GM21367 (cell line): ENCODE results near the gene MEIG1.
"Not testable (repeated sequence)": the region's sequence is repeated elsewhere in the genome, so short reads cannot be mapped to it uniquely, and the experiment has no call there.

Experiments used
- ATAC-seq: cut with Tn5 transposase; IDR thresholded peaks from one replicate; pipeline ENCODE4 v1.9.1; 2021; ENCODE audit not compliant: unreplicated experiment

Gene MEIG1, protein sequence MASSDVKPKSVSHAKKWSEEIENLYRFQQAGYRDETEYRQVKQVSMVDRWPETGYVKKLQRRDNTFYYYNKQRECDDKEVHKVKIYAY

DNA sequence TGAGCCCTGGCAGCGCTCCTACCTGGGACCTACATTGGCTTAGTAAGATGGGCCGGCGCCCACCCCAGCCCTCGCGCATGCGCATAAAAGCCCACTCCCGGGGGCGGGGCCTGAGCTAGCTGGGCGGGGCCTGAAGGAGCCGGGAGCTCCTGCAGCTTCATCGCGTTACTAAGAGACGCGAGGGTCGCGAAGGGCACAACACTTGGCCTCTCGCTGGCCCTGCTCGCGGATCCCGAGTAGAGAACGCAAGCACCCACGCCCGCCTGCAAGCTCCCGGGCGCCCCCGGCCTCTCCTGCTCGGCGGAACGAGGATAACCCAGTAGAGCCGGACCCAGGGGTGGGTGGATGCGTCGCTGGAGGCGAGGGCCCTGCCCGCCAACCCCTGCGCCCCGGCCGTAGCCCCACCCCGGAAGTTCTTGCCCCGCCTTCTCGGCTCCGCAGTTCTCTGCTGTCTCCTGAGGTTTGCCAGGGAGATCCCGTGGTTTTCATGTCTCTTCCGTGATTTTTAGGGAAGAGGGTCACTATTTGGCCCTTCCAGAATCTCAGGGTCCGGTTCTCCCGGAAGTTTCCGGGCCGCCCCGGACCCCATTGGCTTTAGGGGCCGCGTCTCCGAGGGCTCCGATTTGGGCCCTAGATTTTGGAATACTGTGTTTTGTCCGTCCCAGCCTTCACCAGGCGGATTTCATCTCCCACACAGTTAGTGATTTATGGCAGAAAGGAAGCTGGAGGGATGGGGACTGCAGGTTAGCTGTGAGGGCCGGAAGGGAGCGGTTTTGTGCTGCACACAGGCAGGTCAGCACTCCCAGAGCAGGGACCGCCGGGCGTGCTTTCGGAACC is at the start of gene MEIG1:
TSS of gene MEIG1 (plus strand) at position 168 of the 837 bp plus-strand sequence. CDS start 7,081 bp downstream, outside the sequence.
- peak; percentile 66 for ATAC-seq

DNA sequence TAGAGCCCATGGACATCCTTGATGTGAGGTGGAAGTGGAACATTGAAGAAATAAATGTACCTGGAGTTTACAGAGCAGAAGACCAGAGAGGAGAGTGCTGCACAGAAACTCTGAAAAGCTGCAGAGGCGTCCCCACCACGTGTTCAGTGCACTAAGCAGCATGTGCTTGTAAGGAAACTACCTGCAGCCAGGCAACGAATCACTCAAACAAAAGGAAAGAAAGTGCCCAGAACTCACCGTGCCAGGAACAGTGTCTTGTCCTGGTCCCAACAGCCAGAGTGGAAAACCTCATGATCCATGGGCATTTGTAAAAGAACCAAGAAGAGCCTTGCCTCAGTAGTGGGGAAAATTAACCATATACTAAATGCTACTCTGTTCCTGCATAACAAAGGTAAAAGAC is 48.2 kb upstream of the MEIG1 start:
- ATAC-seq: no peak

DNA sequence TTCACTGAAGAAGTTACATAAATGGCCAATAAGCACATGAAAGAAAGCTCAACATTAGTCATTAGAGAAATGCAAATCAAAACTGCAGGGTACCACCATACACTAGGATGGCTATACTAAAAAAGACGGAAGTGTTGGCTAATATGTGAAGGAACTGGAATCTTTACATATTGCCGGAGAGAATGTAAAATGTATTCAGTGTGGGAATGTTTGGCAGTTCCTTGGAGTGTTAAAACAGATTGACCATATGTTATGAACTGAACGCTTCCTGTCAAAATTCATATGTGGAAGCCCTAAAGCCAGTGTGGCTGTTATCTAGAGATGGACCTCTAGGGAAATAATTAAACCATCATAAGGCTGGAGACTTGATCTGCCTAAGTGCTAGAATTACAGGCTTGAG is 47.4 kb upstream of the MEIG1 start:
- ATAC-seq: no peak

DNA sequence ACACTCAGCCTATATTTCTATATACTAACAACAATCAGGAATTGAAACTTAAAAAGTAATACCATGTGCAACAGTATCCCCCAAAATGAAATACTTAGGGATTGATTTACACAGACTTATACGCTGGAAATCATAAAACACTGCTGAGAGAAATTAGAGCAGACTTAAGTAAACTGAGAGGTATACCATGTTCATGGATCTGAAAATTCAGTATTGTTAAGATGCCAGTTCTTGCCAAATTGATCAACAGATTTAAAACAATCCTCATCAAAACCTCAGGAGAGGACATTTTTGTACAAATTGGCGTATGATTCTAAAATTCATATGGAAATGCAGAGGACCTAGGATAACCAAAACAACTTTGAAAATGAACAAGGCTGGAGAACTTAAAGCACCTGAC is 42.6 kb upstream of the MEIG1 start:
- no peak for ATAC-seq

DNA sequence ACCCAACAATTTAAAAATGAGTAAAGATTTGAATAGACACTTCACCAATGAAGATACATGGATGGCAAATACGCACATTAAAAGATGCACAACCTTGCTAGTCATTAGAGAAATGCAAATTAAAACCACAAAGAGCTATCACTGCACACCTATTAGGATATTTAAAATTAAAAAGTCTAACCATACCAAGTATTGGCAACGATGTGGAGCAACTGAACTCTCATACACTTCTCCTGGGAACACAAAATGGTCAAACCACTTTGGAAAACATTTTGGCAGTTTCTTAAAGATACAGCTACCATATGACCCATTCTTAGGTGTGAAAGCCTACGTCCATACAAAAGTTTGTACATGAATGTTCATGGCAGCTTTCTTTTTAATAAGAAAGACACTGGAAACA is 41.4 kb upstream of the MEIG1 start:
- ATAC-seq: no peak

DNA sequence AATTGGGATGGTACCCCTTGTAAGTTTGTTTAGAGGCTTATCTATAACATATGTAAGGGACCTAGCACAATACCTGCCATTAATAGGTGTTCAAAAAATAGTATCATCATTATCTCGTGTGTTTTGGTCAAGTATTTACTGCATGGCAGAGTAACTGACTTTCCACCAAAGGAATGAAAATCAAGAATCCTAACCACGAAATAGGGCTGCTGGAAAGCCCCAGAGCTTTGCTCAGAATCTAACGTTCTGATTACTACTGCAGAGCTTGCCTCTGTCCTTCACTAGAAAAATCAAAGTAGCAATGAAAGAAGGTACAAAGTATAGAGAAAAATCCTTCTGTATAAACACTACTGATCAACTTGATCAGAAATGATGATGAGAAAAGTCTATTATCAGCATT is 40.2 kb upstream of the MEIG1 start:
- no peak for ATAC-seq

DNA sequence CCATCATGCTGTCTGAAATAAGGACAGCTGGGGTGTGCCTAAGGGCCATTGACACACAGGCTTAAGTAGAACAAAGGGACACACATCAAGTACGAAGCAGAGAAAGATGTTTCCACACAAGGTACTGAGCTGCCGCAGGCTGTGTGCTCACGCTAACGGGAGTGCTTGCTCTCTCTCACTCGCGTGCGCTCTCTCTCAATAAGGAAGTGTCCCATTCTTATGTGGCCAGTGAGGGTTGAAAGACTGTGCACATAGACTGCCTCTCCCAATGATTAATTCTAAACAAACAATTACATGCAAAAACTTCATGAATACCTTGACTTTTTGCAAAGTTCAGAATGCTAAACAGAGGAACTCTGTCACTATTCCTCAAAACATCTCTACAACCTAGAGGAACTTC is 35.2 kb upstream of the MEIG1 start:
- ATAC-seq: no peak

DNA sequence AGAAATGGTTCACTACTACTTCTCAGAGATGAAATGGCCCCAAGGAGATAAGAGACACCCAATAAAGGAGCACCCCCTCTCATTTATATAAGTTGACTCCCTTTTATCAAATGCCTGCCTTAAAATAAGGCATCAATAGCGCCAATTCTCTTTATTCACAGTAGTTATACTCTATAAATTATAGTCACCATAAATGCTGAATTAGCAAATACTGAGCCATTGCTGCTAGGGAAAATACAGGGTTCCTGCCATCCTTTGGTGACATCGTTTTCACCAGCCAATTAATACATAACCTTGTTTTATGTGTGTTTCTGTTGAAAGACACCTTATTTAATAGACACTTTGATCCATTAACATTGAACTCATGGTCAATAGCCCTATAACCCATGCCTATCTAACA is 33.9 kb upstream of the MEIG1 start:
- ATAC-seq: no peak

DNA sequence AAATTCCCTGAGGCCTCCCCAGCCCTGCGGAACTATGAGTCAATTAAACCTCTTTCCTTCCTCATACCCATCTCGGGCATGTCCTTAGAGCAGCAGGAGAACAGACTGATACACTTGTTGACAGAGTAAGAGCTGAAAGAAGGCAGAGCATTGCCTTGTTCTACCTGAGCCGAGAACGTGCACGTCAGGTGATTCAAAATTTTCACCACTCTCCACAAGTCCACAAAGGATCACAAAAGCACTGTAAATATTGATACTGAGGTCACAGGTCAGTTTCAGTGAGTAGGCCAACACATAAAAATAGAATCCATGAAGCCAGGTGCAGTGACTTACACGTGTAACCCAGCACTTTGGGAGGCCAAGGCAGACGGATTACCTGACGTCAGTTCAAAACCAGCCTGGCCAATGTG is 33.1 kb upstream of the MEIG1 start:
- no peak for ATAC-seq

DNA sequence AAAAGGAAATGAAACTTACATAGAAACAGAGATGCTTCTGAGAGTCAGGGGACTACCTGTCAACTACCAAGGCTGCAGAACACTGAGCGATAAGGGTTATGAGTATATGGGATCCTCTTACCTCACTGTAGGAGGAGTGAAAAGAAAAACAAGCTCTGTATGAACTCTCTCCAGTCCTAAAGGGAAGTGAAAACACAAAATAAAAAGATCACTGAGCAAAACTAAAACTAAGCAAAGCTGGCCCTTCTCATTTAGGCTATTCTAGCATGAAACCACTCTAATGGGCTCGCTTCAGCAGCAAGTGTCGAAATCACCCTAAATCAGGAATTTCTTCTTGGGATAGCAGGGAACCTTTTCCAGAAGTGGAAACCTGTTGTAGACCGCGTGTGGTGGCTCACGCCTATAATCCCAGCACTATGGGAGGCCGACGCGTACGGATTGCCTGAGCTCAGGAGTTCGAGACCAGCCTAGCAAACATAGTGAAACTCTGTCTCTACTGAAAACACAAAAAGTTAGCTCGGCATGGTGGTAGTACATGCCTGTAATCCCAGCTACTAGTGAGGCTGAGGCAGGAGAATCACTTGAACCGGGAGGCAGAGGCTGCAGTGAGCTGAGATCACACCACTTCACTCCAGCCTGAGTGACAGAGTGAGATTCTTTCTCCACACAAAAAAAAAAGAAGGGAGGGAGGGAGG is 32.3 kb upstream of the MEIG1 start:
- ATAC-seq: peak; percentile 95

DNA sequence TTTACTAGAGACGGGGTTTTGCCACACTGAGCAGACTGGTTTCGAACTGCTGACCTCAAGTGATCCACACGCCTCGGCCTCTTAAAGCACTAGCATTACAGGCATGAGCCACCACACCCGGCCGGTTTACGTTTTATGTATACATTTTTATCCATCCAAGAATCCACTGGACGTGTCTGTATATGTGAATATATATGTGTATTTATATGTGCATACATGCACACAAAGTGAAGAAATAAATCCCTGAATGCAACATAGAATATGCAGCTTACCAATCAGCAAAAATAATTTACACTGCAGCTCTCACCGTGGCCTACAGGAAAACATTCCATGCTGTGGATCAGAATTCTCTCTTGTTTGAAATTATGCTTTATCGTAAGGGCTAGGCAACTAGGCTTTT is 28.6 kb upstream of the MEIG1 start:
- ATAC-seq: no peak

DNA sequence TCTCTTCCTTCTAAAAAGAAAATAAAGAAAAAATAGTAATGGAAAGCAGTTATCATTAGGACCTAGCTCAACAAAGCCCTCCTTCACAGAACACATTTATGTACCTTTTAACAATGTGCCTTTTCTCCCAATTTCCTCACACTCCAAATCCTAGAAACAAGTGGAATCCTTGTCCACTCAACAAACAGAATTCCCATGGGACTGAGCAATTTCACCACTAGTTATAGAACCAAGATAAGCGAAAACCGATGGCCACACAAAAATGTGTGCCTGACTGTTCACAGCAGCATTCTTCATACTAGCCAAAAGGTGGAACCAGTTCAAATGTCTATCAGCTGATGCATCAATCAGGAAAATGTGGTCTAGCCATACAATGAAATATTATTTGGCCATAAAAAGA is 22.6 kb upstream of the MEIG1 start:
- ATAC-seq: no peak

DNA sequence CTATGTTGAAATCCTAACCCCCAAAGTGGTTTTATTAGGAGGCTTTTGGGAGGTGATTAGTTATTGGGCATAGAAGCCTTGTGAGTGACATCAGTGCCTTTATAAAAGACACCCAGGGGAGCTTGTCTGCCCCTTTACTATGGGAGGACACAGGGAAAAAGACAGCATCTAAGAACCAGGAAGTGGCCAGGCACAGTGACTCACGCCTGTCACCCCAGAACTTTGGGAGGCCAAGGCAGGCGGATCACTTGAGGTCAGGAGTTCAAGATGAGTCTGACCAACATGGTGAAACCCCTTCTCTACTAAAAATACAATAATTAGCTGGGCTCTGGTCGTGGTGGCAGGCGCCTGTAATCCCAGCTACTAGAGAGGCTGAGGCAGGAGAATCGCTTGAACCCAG is 20.2 kb upstream of the MEIG1 start:
- ATAC-seq: not testable (repeated sequence)

DNA sequence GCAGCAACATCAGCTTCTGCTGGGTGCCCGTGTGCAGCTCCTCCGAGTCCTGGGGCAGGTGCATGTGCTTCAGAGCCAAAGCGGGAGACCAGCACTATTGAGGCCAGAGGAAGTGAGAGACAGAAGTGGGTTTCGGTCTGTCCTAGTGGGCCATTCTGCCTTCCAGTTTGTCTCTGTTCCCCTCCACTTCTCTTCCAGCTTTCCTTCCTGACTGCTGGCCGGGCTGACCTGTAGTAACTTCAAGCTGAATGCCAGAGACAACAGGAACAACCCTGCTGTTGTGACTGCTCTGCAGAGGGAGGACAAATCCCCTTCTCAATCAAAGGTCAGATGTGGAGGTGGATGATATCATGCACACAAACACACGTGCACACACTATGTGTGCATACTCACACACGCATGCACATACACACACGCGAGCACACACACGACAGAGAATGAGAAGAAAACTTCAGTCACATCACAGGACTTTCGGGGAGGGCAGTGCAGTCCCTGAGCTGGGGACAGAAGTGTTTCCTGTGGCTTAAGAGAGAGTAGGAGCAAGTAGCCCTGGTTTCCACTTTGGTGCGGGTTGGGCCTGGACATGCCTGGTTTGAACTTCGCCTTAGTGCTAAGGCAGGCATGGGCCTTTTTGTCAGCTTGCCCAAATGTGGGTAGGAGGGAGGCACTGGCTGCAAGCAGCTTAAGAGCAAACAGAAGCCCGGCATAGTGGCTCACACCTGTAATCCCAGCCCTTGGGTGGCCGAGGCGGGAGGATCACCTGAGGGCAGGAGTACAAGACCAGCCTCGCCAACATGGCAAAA is 16.8 kb upstream of the MEIG1 start:
- peak; percentile 68 for ATAC-seq

DNA sequence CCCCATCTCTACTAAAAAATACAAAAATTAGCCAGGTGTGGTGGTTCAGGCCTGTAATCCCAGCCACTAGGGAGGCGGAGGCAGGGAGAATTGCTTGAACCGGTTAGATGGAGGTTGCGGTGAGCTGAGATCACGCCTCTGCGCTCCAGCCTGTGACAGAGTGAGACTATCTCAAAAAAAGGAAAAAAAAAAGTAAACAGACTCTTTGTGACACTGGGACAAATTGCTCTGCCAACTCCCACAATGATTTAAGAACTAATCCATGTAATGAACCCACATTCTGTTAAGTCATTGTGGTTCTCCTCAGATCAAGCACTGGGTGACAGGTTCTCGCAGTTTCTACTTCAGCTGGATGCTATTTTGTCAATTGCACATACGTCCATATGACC is 16.2 kb upstream of the MEIG1 start:
- ATAC-seq: not testable (repeated sequence)

DNA sequence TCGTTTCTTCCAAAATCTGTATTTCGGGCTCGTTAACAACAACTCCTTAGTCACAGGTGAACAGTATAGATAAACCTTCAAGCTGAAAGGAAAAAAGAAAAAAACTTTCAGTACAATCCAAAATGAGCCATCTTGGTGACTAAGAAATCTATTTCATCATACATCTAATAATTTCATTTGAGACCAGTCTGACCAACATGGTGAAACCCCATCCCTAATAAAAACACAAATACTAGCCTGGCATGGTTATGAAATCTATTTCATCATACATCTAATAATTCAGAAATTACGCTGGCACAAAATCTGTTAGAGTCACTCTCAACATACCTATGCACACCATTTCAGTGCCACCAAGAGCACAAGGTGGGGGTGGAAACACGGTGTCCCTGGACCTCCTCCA is 14.1 kb upstream of the MEIG1 start:
- ATAC-seq: no peak

DNA sequence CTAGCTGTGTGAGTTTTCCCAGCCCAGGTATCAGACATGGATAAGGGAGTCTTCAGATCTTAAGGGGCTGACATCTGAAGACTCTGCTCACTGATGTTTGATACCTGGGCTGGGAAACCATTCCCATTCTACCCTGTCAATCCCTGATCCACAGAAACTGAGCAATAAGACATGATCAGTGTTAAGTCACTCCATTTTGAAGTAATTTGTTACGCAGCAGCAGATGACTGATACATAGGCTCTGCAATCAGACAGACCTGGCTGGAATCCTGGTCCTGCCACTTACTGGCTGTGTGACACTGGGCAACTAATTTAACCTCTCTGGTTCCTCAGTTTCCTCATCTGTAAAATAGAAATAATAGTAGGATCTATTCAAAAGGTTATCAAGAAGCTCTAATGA is 11.9 kb upstream of the MEIG1 start:
- no peak for ATAC-seq

DNA sequence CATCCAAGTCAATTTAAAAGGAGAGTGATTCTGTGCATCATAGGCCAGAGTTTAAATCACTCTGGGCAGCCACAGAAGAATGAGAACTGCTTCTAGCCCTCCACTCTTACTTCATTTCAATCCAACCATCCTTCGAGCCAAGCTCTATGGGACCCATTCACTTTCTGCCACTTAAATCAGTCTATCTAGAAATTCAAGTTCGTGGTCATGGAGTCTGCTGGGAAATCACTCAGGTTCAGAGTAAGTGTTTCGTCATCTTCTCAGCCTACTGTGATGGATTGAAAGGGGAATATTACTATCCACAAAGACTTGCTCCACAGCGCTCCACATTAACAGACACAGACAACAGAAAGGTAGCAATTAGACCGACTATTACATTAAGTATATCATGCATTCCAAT is 9.9 kb upstream of the MEIG1 start:
- ATAC-seq: no peak

DNA sequence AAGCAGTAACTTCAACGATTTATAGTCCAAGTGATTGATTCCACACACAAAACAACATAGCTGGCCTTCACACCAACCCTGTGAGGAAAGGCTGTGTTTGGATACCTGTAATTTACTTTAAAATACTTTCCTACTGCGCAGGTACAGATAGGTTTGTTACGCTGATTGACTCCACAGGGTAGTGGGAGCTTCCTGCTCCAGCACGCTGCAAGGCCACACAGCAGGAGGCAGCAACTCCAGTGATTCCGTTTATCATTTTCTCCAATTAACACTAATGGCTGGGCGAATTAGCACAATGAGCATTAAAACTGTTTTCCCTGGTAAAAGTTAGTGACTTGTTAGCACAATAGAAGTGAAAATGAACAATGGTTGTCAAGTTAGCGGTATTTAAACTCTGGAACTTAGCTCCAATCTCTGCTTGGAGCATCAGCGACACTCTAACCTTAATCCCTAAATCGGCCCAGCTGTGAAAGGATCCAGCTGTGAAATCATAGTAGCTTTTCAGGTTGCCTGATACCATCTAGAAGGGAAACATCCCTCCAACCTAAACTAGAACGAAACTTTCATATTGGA is 6.3 kb upstream of the MEIG1 start:
- no peak for ATAC-seq

DNA sequence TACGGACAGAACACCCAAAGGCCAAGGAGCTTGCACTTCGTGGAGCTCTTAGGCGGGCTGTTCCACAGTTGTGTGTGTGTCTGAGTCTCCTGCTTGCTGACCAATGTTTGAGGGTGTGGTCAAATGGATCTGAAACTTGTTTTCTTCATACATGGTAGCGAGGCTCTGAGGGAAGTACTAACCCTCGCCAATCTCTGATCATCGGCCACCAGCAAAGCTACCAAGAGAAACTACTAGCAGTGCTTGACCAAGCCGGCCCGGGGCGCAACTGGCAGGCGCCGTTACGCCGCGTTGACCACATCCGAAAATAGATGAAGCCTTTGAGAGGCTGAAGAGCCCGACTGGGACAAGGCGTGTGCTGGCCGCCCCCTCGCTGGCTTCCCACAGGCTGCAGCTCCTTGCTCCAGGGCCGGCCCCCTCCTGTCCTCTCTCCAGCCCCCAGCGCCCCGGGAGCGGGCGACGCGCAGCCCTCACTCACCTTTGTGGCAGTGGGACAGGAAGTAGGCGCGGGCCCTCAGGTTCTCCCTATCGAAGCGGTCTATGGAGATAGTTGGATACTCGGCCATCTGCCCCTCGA is 5.7 kb upstream of the MEIG1 start:
- peak; percentile 34 for ATAC-seq
